Body of pancreas (tissue), 4 donors: ENCODE measurements around the gene EIF2AK3.

Source experiments
- CTCF ChIP-seq, 7 experiments: fragments of 450-650 bp in 4 of 7; fragments of 200-600 bp in 3 of 7; sonication (generic) in 3 of 7; IDR thresholded peaks; one replicate each; pipeline ENCODE4 v1.5.1; 2016 to 2019; ENCODE audit warnings: antibody characterized with exemption in 7 of 7
- POLR2A ChIP-seq, 3 donors: fragments of 450-650 bp; IDR thresholded peaks; one replicate each; pipeline ENCODE4 v1.6.1; 2016; ENCODE audit warnings: antibody characterized with exemption in 3 of 3, mild to moderate bottlenecking in 2 of 3

- TF ChIP-seq CTCF (IDR thresholded peaks at IDR 0.05) (no peak), POLR2A (IDR thresholded peaks at IDR 0.05) (no peak)
These were observed 84.6 kb downstream of the EIF2AK3 start for GRCh38 chr2:88542668-88543067.
